MM.1S (cell line): ENCODE results near the gene HBS1L.

ENCODE experiments used
- EZH2 ChIP-seq: fragments of 300-600 bp; sonication (generic); optimal IDR thresholded peaks from 2 replicates; pipeline ENCODE3; 2017; ENCODE audit warnings: low read depth, mild to moderate bottlenecking, antibody characterized with exemption, low read length, mixed read lengths
- TF ChIP-seq, protein P1 (sequence below): fragments of 300-600 bp; sonication (generic); IDR thresholded peaks from 2 replicates; pipeline ENCODE4 v1.5.1; 2016; ENCODE audit warnings: antibody characterized with exemption, low read length, mixed read lengths

DNA sequence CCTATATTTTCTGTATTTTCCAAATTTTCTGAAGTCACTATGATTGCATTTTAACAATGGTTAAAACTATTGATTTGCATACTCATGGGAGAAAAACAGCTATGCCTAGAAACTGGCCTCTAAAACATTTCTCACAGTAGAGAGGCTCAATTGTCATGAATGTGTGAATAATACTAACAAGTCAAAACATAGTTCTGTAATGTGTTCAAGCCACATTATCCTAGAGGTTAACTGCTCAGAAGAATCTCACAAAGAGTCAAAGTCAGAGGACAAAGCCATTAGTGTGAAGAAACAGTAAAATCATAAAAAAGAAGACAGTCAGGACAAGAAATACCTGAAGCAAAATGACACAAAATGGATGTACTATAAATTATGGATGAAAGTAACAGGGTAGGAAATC is 92.2 kb downstream of the HBS1L start:
- TF ChIP-seq, protein P1, sequence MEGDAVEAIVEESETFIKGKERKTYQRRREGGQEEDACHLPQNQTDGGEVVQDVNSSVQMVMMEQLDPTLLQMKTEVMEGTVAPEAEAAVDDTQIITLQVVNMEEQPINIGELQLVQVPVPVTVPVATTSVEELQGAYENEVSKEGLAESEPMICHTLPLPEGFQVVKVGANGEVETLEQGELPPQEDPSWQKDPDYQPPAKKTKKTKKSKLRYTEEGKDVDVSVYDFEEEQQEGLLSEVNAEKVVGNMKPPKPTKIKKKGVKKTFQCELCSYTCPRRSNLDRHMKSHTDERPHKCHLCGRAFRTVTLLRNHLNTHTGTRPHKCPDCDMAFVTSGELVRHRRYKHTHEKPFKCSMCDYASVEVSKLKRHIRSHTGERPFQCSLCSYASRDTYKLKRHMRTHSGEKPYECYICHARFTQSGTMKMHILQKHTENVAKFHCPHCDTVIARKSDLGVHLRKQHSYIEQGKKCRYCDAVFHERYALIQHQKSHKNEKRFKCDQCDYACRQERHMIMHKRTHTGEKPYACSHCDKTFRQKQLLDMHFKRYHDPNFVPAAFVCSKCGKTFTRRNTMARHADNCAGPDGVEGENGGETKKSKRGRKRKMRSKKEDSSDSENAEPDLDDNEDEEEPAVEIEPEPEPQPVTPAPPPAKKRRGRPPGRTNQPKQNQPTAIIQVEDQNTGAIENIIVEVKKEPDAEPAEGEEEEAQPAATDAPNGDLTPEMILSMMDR = no peak
- TF ChIP-seq EZH2 = no peak
